Neural cell (in vitro differentiated cells): Measurements from ENCODE around the gene MTHFD1. TPM values are rescaled to one million over a fixed set of nuclear protein-coding genes. Genes with fewer than 3 reads are reported as not detected.

ENCODE experiments used
- H2AFZ ChIP-seq: fragments of 200-600, 300-800 bp; sonication (generic), shearing (Covaris generic); 2 replicates; pipeline ENCODE4 v1.6.0; 2014; ENCODE audit warnings: low read depth, mild to moderate bottlenecking, antibody characterized with exemption, low read length, moderate library complexity
- H3F3A ChIP-seq: fragments of 200-600 bp; shearing (Covaris generic); 2 replicates; pipeline ENCODE4 v1.6.1; 2016; ENCODE audit warnings: mild to moderate bottlenecking, moderate library complexity, mixed read lengths, antibody characterized with exemption, low read length; ENCODE audit not compliant: insufficient read depth, poor library complexity, severe bottlenecking
- H3K27ac ChIP-seq: fragments of 200-600, 300-800 bp; sonication (generic), shearing (Covaris generic); 2 replicates; pipeline ENCODE4 v1.5.1; 2014; ENCODE audit warnings: mild to moderate bottlenecking, low read length, moderate library complexity
- H3K27me3 ChIP-seq: fragments of 300-800, 200-600 bp; sonication (generic), shearing (Covaris generic); 2 replicates; pipeline ENCODE4 v1.6.0; 2014; ENCODE audit warnings: mild to moderate bottlenecking, low read depth, low read length, moderate library complexity; ENCODE audit not compliant: insufficient read depth
- H3K36me3 ChIP-seq: fragments of 300-800, 200-600 bp; sonication (generic), shearing (Covaris generic); 2 replicates; pipeline ENCODE4 v1.5.1; 2014; ENCODE audit warnings: mild to moderate bottlenecking, antibody characterized with exemption, low read length, moderate library complexity; ENCODE audit not compliant: insufficient read depth
- H3K4me2 ChIP-seq: fragments of 300-800, 200-600 bp; sonication (generic), shearing (Covaris generic); 2 replicates; pipeline ENCODE4 v1.6.0; 2014; ENCODE audit warnings: mild to moderate bottlenecking, low read length
- H3K4me3 ChIP-seq: fragments of 300-800, 200-600 bp; sonication (generic), shearing (Covaris generic); 2 replicates; pipeline ENCODE4 v1.5.1; 2014; ENCODE audit warnings: mild to moderate bottlenecking, low read length, moderate library complexity
- H3K79me2 ChIP-seq: fragments of 200-600 bp; shearing (Covaris generic); replicated peaks from 2 replicates; pipeline ENCODE4 v1.6.0; 2014; ENCODE audit warnings: mild to moderate bottlenecking, low read length, moderate library complexity; ENCODE audit not compliant: insufficient read depth
- H3K9ac ChIP-seq: fragments of 300-800, 200-600 bp; sonication (generic), shearing (Covaris generic); 2 replicates; pipeline ENCODE4 v1.6.1; 2016; ENCODE audit warnings: mild to moderate bottlenecking, low read length, mixed read lengths
- H3K9me2 ChIP-seq: fragments of 200-600 bp; shearing (Covaris generic); 2 replicates; pipeline ENCODE4 v1.6.1; 2016; ENCODE audit warnings: mild to moderate bottlenecking, low read length, mixed read lengths; ENCODE audit not compliant: insufficient read depth
- H3K9me3 ChIP-seq: fragments of 200-600, 300-800 bp; sonication (generic), shearing (Covaris generic); 2 replicates; pipeline ENCODE4 v1.6.1; 2016; ENCODE audit warnings: mild to moderate bottlenecking, mixed run types, low read length, moderate library complexity, mixed read lengths
- H4K20me1 ChIP-seq: fragments of 200-600 bp; shearing (Covaris generic); 2 replicates; pipeline ENCODE4 v1.6.1; 2016; ENCODE audit warnings: mild to moderate bottlenecking, mixed run types; ENCODE audit not compliant: insufficient read depth
- EP300 ChIP-seq: fragments of 450-650 bp; conservative IDR thresholded peaks from 2 replicates; pipeline ENCODE4 v1.6.1; 2014; ENCODE audit warnings: antibody characterized with exemption, mild to moderate bottlenecking, moderate library complexity; ENCODE audit not compliant: poor library complexity, severe bottlenecking
- EZH2 ChIP-seq: fragments of 200-600, 300-800 bp; shearing (Covaris generic), sonication (generic); IDR thresholded peaks from 2 replicates; pipeline ENCODE4 v1.6.1; 2014; ENCODE audit warnings: antibody characterized with exemption, low read length, borderline replicate concordance, mild to moderate bottlenecking; ENCODE audit not compliant: insufficient read depth, poor library complexity, severe bottlenecking
- MXI1 ChIP-seq: fragments of 450-650 bp; conservative IDR thresholded peaks from 2 replicates; pipeline ENCODE4 v1.6.1; 2014; ENCODE audit warnings: antibody characterized with exemption, mild to moderate bottlenecking; ENCODE audit not compliant: poor library complexity, severe bottlenecking
- POLR2AphosphoS5 ChIP-seq: IDR thresholded peaks from 2 replicates; pipeline ENCODE4 v1.6.1; 2012
- RAD21 ChIP-seq: fragments of 450-650 bp; conservative IDR thresholded peaks from 2 replicates; pipeline ENCODE4 v1.6.1; 2014; ENCODE audit warnings: antibody characterized with exemption, mild to moderate bottlenecking, moderate library complexity
- SMC3 ChIP-seq: fragments of 450-650 bp; conservative IDR thresholded peaks from 2 replicates; pipeline ENCODE4 v1.6.1; 2014; ENCODE audit warnings: antibody characterized with exemption, mild to moderate bottlenecking, moderate library complexity; ENCODE audit not compliant: poor library complexity
- TAF1 ChIP-seq: IDR thresholded peaks from 2 replicates; pipeline ENCODE4 v1.6.1; 2012; ENCODE audit warnings: low read depth
- polyA plus RNA-seq: library from polyadenylated mRNA; depleted of rRNA; stranded (reverse); fragments of >200 nt; gene quantifications from 2 replicates; pipeline ENCODE4 v1.2.3, GENCODE V29; 2014
- TF ChIP-seq, protein P1 (sequence below): fragments of 450-650 bp; IDR thresholded peaks from 2 replicates; pipeline ENCODE4 v1.5.1; 2014; ENCODE audit warnings: antibody characterized with exemption, mild to moderate bottlenecking, moderate library complexity; ENCODE audit not compliant: poor library complexity, severe bottlenecking
- TF ChIP-seq, protein P2 (sequence below): IDR thresholded peaks from 2 replicates; pipeline ENCODE4 v1.6.1; 2012; ENCODE audit warnings: borderline replicate concordance

MTHFD1 gene
- polyA plus RNA-seq, 1 donor from 2014 or later, result 5.4 TPM

DNA sequence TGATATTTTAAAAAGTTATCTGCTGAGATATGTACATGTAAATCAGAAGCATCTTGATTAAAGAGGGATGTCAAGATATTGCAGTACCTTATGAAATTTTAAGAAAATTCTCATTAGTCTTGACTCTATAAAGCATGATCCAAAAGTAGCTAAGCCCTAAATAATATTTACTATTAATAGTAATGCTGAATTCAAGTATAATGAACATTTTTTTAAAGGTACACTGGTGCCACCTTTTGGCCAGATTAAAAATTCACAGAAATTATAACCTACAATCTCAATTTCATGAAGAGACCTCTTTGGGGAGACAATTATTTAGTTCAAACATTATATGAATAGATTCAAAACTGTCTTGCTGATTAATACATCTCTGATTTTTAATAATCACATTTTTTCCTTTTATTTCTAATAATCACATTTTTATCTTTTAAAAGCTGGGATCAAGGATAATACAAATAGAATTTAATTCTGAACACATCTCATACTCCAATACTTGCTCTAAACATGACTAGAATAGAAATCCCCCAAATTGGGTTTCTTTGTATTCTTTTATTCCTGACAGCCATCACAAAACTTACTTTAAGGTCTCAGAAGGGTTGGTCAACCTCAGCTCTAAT is 90.6 kb downstream of the MTHFD1 start:
- Histone ChIP-seq H3K4me2 (no peak overlapping the region), H3K79me2 (no peaks in the 10 kb centered on the region), H3K4me3 (no peak overlapping the region), H3K27me3 (no peaks in the 10 kb centered on the region), H3K27ac (no peak overlapping the region), H3K9ac (no peak overlapping the region), H3K9me2 (no peaks in the 10 kb centered on the region), H2AFZ (no peak overlapping the region), H3K9me3 (no peaks in the 10 kb centered on the region), H4K20me1 (no peaks in the 10 kb centered on the region), H3F3A (no peaks in the 10 kb centered on the region), H3K36me3 (no peaks in the 10 kb centered on the region)
- no peak for TF ChIP-seq EZH2
- no peak for TF ChIP-seq EP300
- TF ChIP-seq POLR2AphosphoS5, result no peak
- TF ChIP-seq, protein P1, sequence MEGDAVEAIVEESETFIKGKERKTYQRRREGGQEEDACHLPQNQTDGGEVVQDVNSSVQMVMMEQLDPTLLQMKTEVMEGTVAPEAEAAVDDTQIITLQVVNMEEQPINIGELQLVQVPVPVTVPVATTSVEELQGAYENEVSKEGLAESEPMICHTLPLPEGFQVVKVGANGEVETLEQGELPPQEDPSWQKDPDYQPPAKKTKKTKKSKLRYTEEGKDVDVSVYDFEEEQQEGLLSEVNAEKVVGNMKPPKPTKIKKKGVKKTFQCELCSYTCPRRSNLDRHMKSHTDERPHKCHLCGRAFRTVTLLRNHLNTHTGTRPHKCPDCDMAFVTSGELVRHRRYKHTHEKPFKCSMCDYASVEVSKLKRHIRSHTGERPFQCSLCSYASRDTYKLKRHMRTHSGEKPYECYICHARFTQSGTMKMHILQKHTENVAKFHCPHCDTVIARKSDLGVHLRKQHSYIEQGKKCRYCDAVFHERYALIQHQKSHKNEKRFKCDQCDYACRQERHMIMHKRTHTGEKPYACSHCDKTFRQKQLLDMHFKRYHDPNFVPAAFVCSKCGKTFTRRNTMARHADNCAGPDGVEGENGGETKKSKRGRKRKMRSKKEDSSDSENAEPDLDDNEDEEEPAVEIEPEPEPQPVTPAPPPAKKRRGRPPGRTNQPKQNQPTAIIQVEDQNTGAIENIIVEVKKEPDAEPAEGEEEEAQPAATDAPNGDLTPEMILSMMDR, result peak; percentile 68
- TF ChIP-seq TAF1, result no peak
- TF ChIP-seq MXI1, result no peak
- peak; percentile 65 for TF ChIP-seq SMC3
- TF ChIP-seq, protein P2, sequence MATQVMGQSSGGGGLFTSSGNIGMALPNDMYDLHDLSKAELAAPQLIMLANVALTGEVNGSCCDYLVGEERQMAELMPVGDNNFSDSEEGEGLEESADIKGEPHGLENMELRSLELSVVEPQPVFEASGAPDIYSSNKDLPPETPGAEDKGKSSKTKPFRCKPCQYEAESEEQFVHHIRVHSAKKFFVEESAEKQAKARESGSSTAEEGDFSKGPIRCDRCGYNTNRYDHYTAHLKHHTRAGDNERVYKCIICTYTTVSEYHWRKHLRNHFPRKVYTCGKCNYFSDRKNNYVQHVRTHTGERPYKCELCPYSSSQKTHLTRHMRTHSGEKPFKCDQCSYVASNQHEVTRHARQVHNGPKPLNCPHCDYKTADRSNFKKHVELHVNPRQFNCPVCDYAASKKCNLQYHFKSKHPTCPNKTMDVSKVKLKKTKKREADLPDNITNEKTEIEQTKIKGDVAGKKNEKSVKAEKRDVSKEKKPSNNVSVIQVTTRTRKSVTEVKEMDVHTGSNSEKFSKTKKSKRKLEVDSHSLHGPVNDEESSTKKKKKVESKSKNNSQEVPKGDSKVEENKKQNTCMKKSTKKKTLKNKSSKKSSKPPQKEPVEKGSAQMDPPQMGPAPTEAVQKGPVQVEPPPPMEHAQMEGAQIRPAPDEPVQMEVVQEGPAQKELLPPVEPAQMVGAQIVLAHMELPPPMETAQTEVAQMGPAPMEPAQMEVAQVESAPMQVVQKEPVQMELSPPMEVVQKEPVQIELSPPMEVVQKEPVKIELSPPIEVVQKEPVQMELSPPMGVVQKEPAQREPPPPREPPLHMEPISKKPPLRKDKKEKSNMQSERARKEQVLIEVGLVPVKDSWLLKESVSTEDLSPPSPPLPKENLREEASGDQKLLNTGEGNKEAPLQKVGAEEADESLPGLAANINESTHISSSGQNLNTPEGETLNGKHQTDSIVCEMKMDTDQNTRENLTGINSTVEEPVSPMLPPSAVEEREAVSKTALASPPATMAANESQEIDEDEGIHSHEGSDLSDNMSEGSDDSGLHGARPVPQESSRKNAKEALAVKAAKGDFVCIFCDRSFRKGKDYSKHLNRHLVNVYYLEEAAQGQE, result no peak
- peak; percentile 70 for TF ChIP-seq RAD21

DNA sequence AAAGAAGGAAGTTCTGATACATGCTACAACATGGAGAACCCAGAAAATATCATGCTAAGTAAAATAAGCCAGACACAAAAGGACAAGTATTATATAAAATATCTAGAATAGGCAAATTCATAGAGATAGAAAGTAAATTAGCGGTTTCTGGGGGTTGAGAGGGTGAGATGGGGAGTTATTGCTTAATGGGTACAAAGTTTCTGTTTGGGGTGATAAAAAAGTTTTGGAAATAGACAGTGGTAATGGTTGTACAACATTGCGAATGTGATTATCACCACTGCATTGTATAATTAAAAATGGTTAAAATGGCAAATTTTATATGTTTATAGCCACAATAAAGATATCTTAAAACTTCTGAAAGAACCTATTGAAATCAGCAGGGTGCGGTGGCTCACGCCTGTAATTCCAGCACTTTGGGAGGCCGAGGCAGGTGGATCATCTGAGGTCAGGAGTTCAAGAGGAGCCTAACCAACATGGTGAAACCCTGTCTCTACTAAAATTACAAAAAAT is 100.5 kb downstream of the MTHFD1 start:
- Histone ChIP-seq H3K4me3 (no peak overlapping the region), H3K27ac (no peak overlapping the region), H3K36me3 (no peaks in the 10 kb centered on the region), H3K27me3 (no peaks in the 10 kb centered on the region), H3K9me3 (no peaks in the 10 kb centered on the region), H3K9me2 (no peaks in the 10 kb centered on the region), H3K9ac (no peak overlapping the region), H3K79me2 (no peaks in the 10 kb centered on the region), H2AFZ (no peak overlapping the region), H3K4me2 (no peak overlapping the region), H3F3A (no peaks in the 10 kb centered on the region), H4K20me1 (no peaks in the 10 kb centered on the region)
- TF ChIP-seq, protein P1, result no peak
- TF ChIP-seq SMC3 (no peak), EP300 (no peak), TAF1 (no peak), EZH2 (no peak)
- TF ChIP-seq, protein P2, result no peak
